Measurements from ENCODE around the gene STOX1. TPM values are rescaled to one million over a fixed set of nuclear protein-coding genes. Genes with fewer than 3 reads are reported as not detected.
A peak's percentile ranks its signal among the peaks of the same experiment; 100 is the strongest.
"Not testable (repeated sequence)": the region's sequence is repeated elsewhere in the genome, so short reads cannot be mapped to it uniquely, and the experiment has no call there.

The STOX1 gene
- total RNA-seq, 1 donor from 2014 or later, result 1.4 TPM

DNA sequence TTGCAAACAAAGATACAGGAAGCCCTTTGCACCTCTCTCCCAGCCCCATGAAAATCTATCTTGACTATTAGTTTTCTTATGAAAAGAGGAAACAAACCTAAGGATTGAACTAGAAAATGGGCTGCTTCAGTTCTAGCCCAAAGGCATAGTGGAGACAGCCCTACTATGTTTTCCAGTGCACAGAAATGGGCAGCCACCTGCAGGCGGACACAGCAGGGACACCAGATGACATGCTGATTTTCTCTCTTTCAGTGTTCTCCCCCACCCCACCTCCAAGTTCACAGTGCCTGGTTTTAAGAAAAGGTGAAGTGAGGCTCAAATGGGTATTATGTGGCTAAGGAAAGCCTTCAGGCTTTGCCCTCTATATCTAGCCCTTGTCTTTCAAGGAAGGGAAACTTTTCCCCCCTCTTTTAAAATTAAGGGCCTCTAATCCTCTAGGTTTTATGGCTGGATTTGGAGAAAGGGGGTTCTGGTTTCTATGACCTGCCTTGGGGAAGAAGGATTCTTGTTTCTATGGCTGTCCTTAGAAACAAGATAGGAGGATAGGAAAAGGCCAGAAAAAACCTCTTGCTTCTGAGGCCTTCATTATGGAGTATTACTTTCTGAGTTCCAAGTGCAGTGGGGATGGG is 50.3 kb downstream of the STOX1 start:
- DNase-seq (ENCODE audit: low read depth), result no peak

DNA sequence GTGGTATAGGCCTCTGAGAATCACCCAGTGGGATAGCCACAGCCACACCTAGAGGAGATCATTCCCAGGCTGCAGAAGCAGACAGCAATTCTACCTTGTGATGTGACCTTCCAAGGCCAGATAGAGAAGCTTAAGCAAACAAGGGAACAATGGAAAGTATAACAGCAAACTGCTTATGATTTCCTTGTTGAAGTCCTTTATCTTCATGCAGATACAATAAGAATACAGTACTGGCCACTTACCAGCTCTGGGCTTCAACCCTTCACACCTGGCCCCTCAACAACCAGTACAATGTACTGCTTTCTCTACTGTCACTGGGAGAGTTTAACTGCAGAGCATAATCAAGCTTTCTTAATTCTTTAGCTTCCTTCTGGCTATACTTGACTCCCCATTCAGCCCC is 51.2 kb downstream of the STOX1 start:
- no peak for DNase-seq (ENCODE audit: low read depth)

DNA sequence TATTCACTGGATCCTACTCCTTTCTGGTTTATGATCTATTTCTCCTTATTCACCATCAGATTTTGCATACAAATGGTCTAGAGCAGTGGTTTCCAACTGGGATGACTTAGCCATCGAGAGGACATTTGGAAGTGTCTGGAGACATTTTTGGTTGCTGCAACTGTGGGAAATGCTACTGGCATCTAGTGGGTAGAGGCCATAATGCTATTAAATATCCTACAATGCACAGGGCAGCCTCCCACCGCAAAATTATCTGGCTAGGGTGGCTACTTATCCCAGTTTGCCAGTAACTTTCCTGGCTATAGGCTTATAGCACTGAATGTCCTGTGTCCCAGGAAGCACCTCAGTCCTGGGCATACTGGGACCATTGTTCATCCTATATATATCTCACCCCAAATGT is 52.3 kb downstream of the STOX1 start:
- peak; percentile 13 for DNase-seq (ENCODE audit: low read depth)

DNA sequence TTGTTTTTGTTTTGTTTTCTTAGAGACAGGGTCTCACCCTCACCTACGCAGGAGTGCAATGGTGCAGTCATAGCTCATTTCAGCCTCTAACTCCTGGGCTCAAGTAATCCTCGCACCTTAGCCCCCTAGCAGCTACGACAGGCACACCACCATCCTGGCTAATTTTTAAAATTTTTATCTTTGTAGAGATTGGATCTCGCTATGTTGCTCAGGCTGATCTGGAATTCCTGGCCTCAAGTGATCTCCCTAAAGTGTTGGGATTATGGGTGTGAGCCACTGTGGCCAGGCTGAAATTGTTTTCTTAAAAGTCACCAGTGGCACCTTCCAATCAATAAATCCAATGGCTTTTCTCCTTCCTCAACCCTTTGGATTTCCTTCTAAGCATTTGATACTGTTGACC is 52.9 kb downstream of the STOX1 start:
- no peak for DNase-seq (ENCODE audit: low read depth)

DNA sequence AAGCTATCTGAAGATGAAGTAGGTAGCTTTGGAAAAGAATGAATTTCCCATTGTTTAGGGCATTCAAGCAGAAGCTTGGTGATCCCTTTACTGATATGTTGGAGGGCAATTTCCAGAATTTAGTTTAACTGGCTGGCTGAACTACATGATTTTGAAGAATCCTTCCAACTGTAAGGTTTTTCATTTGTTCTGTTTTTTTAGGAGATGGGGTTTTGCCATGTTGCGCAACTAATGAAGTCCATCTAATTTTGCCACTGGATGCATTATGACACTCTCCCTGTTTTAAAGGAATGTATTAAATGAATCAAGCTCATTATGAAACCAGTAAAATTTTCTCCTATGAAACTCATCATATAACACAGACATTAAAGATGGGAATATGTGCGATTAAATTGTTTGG is 67.7 kb downstream of the STOX1 start:
- no peak for DNase-seq (ENCODE audit: low read depth)

DNA sequence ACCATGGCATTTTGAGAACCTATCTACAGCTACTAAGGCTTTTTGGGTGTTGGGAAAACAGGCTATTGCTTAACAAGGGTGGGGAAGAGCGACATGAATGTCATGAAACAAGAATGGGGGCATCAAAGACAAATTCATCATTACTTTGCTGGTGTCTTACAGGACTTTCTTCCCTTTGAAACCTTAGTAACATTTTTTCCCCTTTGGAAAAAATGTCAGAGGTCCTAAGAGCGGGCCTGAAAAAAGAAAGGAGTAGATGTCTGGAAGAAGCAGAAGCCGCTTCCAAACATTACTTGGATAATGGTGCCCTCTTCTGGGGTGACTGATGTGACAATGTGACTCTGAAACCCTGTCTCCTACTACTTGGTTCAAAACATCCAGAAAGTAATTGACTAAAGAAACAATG is 70.0 kb downstream of the STOX1 start:
- peak; percentile 85 for DNase-seq (ENCODE audit: low read depth)

DNA sequence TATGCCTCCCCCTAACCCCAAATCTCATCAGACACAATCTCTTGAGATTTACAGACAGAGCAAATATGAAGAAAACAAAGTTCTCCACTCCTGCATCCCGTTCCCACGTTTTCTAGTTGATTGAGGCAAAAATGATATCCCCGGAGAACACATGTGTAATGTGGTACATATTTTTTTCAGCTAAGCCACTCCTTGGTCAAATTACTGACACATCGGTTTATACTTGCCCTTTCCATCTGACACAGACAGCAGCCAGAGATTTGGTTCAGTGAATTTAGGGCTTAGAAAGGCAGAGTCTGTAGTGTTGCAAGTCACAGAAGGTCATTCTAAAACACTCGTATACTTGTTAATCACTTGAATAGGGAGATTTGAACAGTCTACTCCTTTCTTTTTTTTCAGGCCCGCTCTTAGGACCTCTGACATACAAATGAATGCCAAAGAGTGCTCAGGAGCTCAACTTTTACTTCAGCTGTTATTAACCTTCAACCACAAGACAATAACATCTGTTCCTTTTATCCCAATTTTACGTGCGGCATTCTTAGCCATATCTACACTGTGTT is 71.9 kb downstream of the STOX1 start:
- DNase-seq (ENCODE audit: low read depth), result peak; percentile 55

DNA sequence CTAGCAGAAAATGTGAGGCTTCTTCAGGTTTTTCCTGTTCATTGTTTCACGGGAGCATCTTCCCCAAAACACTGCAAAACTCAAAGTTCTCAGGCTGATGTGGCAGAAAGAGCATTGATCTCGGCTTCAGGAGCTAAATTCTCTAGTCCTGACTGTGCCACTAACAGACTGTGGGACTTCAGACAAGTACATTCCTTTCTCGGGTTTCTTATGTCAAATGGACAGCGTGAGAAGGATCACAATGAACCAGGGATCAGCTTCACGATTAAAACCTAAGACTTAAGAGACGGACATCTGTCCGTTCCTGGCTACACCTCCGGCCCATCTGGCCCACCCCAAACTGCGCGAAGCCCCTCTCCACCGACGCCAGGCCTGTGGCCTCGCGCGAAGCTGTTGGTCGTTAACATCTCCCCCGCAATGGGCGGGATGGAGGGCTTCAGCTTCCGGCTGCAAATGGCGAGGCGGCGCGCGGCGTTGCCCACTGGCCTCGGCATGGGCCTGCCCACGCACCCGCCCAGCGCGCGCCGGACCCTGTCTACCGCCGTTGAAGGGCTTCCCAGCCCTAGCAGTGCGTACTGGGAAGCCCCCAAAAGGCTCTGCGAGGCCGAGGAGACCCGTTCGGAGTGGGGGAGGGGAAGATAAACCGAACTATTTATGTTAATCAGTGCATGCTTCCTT is 73.2 kb downstream of the STOX1 start:
- DNase-seq (ENCODE audit: low read depth), result no peak

DNA sequence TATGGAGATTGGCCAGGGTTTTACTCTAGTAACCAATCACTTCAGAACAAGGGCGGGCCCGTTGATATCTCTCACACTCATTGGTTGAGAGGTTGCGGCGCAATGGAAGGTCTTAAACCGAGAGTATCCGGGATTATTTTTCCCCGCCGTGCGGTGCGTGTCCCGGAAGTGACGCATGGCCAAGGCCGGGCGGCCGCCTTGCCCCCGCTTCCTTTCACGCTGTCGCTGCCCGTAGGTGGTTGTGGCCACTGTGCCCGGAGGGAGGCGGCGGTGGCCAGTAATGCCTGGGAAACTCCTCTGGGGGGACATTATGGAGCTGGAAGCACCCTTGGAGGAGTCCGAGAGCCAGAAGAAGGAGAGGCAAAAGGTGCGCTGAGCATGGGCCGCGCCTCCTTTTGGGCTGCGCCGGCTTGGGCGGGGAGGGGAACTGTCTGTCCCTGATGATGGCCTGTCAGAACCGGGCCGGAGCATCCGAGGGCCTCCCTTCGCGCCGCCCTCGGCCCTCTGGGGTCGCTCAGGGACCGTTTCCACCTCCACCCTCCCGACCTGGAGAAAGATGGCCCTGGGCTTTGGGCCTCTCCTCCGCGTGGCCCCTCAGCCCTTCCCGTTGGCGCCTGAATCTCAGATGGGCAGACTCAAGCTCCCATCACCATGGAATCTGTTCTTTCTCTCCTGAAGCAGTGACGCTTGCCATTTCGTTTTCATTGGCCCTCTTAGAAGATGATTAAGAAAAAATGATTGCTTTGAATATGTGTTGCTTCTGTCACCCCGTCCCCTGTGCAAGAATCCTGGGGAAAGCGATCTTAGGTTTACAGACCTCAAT is 74.0 kb downstream of the STOX1 start, which contains the start of gene DDX50:
Gene DDX50 (plus strand): TSS at position 211 of the 823 bp plus-strand sequence. CDS start 70 bp downstream, at position 281.
- peak; percentile 100 for DNase-seq (ENCODE audit: low read depth)

DNA sequence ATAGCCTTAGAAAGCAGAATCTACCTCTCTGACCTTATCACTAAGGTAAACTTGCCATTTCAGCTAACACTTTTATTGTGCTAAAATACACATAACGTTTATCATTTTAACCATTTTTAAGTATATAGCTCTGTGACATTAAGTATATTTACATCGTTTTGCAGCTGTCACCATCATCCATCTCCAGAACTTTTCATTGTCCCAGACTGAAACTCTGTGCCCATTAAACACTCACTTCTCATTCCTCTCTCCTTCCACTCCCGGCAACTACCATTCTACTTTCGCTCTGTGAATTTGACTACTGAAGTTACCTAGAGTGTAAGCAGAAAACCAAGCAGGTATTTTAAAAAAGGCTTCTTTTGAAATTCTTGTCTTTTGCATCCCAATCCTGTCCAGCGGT is 75.1 kb downstream of the STOX1 start:
- DNase-seq (ENCODE audit: low read depth), result no peak

DNA sequence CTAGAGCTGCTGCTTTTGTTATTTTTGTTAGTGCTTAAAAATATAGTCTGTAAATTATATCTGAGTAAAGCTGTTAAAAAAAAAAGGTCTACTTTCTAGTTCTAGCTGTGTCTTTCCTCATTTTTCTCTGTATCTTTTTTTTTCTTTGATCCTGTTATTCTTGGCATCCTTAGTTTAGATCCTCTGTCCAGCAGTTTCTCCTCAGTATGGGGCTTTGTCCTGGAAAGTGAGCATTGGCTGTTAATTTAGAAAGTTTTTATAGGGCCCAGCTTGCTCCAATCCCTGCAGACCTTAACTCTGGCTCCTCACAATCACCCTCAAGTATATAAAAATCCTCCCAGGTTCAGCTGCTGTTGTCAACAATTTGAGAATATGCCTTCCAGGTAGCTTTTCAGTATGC is 97.3 kb downstream of the STOX1 start:
- no peak for DNase-seq (ENCODE audit: low read depth)

DNA sequence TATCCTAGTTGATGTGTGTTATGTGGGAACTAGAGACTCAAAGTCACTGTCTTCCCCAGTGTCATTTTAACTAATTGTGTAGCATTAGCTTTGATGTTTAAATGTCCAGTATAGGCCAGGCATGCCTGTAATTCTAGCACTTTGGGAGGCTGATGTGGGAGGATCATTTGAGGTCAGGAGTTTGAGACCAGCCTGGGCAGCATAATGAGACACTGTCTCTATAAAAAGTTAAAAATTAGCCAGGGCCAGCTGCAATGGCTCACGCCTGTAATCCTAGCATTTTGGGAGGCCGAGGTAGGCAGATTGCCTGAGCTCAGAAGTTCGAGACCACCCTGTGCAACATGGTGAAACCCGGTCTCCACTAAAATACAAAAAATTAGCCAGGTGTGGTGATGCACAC is 98.2 kb downstream of the STOX1 start:
- DNase-seq (ENCODE audit: low read depth), result no peak

DNA sequence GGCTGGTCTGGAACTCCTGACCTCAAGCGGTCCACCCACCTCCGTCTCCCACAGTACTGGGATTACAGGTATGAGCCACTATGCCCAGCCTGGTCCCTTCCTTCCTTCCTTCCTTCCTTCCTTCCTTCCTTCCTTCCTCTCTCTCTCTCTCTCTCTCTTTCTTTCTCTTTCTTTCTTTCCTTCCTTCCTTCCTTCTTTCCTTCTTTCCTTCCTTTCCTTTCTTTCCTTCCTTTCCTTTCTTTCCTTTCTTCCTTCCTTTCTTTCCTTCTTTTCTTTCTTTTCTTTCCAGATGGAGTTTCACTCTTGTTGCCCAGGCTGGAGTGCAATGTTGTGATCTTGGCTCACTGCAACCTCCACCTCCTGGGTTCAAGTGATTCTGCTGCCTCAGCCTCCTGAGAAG is 101.8 kb downstream of the STOX1 start:
- not testable (repeated sequence) for DNase-seq (ENCODE audit: low read depth)

DNA sequence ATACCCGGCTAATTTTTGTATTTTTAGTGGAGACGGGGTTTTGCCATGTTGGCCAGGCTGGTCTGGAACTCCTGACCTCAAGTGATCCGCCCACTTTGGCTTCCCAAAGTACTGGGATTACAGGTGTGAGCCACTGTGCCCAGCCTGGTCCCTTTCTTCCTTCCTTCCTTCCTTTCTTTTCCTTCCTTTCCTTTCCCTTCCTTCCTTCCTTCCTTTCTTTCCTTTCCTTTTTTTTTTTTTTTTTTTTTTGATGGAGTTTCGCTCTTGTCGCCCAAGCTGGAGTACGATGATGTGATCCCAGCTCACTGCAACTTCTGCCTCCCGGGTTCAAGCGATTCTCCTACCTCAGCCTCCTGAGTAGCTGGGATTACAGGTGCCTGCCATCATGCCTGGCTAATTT is 102.6 kb downstream of the STOX1 start:
- not testable (repeated sequence) for DNase-seq (ENCODE audit: low read depth)

DNA sequence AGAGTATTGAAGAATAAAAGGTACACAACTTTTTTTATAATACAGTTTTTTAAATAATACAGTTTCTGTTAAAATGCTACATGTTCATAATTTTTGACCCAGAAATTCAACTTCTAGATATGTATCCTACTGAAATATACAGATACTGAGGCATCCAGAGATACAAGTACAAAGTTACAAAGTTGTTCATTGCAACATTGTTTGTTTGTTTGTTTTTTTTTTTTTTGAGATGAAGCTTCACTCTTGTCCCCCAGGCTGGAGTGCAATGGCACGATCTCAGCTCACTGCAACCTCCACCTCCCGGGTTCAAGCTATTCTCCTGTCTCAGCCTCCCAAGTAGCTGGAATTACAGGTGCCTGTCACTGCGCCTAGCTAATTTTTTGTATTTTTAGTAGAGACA is 105.5 kb downstream of the STOX1 start:
- DNase-seq (ENCODE audit: low read depth), result not testable (repeated sequence)

DNA sequence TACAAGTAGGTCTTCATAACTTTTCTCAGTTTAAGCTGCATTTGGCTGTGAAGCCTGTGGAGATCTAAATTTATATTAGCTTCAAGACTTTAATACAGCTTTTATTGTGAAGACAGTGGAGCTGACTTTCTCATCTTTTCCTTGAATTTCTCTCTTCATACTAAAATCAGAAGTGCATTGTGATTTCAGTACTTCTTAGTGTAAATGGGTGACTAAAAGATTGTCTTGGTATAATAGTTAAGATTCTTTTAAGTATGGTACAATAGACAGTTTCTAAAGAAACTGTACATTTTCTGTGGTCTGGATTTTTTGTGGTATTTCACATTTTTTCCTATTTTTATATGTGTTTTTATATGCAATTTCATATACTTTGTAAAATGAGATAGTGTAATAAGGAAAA is 107.7 kb downstream of the STOX1 start:
- DNase-seq (ENCODE audit: low read depth), result no peak

DNA sequence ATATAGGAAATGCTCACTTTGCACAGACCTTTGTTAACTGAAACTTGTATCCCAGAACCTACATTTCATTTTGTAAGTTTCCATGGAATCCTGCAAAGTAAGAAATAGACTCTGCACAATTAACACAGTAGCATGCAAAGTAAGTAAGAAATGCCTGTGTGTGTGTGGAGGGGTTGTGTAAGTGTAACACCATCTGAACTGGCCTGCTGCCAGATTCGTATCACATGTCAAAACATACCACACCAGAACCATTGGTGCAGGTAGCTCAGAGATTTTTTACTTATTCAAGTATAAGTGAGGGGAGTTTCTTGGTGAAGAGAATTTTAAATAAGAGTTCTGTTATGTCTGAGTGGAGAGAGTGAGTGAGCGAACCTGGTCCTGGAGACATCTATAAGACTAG is 110.8 kb downstream of the STOX1 start:
- DNase-seq (ENCODE audit: low read depth), result no peak

DNA sequence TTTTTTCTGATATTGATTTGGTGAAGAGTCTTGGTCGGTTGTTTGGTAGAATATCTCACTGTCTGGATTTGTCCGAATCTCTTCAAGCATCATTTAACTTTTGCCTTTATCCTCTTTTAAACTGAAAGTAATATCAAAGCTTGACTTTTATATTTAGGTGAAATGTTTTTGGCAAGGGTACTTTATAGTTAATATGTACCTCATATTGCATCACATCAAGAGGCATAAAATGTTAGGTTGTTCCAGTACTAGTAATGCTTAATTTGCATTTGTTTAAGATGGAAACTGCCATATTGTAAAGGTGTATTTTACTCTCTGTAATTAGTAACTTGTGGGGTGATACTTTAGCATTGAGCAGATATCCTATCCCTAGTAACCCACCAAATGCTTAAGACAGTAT is 111.6 kb downstream of the STOX1 start:
- DNase-seq (ENCODE audit: low read depth), result no peak

DNA sequence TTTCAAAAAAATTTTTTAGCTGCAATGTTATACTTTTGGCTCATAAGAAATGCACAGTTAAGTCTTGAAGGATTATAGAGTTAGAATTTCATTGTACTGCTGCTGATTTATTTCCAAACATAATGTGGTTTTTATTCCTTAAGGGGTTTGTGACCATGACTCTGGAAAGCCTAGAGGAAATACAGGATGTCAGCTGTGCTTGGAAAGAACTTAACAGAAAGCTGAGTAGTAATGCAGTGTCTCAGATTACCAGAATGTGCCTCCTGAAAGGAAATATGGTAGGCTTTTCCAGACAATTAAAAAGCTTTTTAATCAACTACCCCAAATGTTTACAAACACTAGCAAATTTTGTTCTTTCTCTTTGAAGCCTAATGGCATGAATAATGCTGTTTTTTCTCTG is 113.6 kb downstream of the STOX1 start:
- DNase-seq (ENCODE audit: low read depth), result peak; percentile 42
